HepG2 (cell line): ENCODE measurements around the gene LRTM2. TPM values are rescaled to one million over a fixed set of nuclear protein-coding genes. Genes with fewer than 3 reads are reported as not detected.

Experiments used
- ATAC-seq: fragments of 200-7000 bp; cut with Tn5 transposase; 3 replicates; pipeline ENCODE4 v1.9.1; 2020; ENCODE audit warnings: mild to moderate bottlenecking, moderate library complexity
- BruUV-seq: library from RNA; stranded (reverse); fragments of 400-500 nt; replicated peaks from 2 replicates; lab custom pipeline; 2021; lab: Mats Ljungman, UMichigan
- CTCF ChIA-PET: fragments of 300-600 bp; formaldehyde crosslinking; extraction: SDS; loops from one replicate; lab custom pipeline; 2021; ENCODE audit warnings: low total read pairs, inconsistent platforms, low intra/inter-chr PET ratio; lab: Yijun Ruan, JAX
- POLR2A ChIA-PET: fragments of 350-600 bp; sonication (Branson Sonifier 250); formaldehyde crosslinking; loops from one replicate; lab custom pipeline; 2020; ENCODE audit warnings: antibody characterized with exemption, inconsistent platforms; lab: Yijun Ruan, JAX
- DNase-seq: peaks from one replicate; pipeline ENCODE4 v3.0.0-alpha.2; 2015; ENCODE audit warnings: low spot score
- FAIRE-seq: peaks from 3 replicates; lab custom pipeline; 2011; peaks lifted over from hg19 to GRCh38; lab: Jason Lieb, UNC
- H2AFZ ChIP-seq: one replicate; pipeline ENCODE4 v1.6.1; 2011; ENCODE audit warnings: low read length, inconsistent platforms
- H3K27ac ChIP-seq: fragments of 300-600 bp; 3 replicates; pipeline ENCODE4 v1.8.0; 2011; ENCODE audit warnings: mixed run types, mild to moderate bottlenecking, mixed read lengths, low read length, inconsistent platforms; ENCODE audit not compliant: insufficient read depth; ENCODE audit errors: extremely low read length
- H3K27me3 ChIP-seq, 2 experiments: fragments of 200-600 bp in 1 of 2; 2 replicates in 1 of 2; 3 replicates in 1 of 2; pipeline versions ENCODE4 v1.6.0 to v1.8.0; 2011; ENCODE audit warnings: low read length in 2 of 2, mild to moderate bottlenecking in 2 of 2, moderate library complexity in 2 of 2, inconsistent platforms in 1 of 2; ENCODE audit not compliant: insufficient read depth in 2 of 2, control insufficient read depth in 1 of 2
- H3K36me3 ChIP-seq, 2 experiments: fragments of 200-600 bp in 1 of 2; replicated peaks in 1 of 2; 2 replicates in 1 of 2; 3 replicates in 1 of 2; pipeline versions ENCODE4 v1.5.1 to v1.8.0; 2011; ENCODE audit warnings: low read length in 2 of 2, inconsistent platforms in 1 of 2; ENCODE audit not compliant: insufficient read depth in 2 of 2, control insufficient read depth in 1 of 2
- H3K4me1 ChIP-seq: 2 replicates; pipeline ENCODE4 v1.5.1; 2012; ENCODE audit warnings: low read length, inconsistent platforms; ENCODE audit not compliant: insufficient read depth
- H3K4me2 ChIP-seq: 2 replicates; pipeline ENCODE4 v1.6.0; 2011; ENCODE audit warnings: low read depth, low read length, inconsistent platforms
- H3K4me3 ChIP-seq, 3 experiments: fragments of 200-600 bp in 1 of 3; sonication (generic), shearing (Covaris generic) in 1 of 3; replicated peaks in 1 of 3; 2 replicates each; pipeline ENCODE4 v1.5.1; 2011 to 2016; ENCODE audit warnings: low read length in 3 of 3, inconsistent platforms in 2 of 3, low read depth in 2 of 3, mild to moderate bottlenecking in 2 of 3, control low read depth in 1 of 3, mixed read lengths in 1 of 3; ENCODE audit not compliant: insufficient read depth in 1 of 3
- H3K79me2 ChIP-seq: one replicate; pipeline ENCODE4 v1.6.1; 2011; ENCODE audit warnings: low read length, inconsistent platforms; ENCODE audit not compliant: insufficient read depth
- H3K9ac ChIP-seq: 2 replicates; pipeline ENCODE4 v1.6.0; 2011; ENCODE audit warnings: mild to moderate bottlenecking, low read depth, low read length, inconsistent platforms; ENCODE audit not compliant: insufficient read depth
- H3K9me3 ChIP-seq: 2 replicates; pipeline ENCODE4 v1.5.1; 2012; ENCODE audit warnings: mild to moderate bottlenecking, low read length
- H4K20me1 ChIP-seq: 2 replicates; pipeline ENCODE4 v1.6.0; 2011; ENCODE audit warnings: inconsistent platforms, mild to moderate bottlenecking, low read length, moderate library complexity; ENCODE audit not compliant: insufficient read depth
- CAMTA2 ChIP-seq: sonication (generic); formaldehyde crosslinking; IDR thresholded peaks from 2 replicates; pipeline ENCODE4 v1.4.0; 2020; ENCODE audit warnings: mild to moderate bottlenecking, missing genetic modification reagents, borderline replicate concordance
- CEBPZ ChIP-seq: IDR thresholded peaks from 2 replicates; pipeline ENCODE4 v1.6.1; 2012; ENCODE audit warnings: low read length, improper control_type of control experiment
- GPN1 ChIP-seq: sonication (generic); formaldehyde crosslinking; IDR thresholded peaks from 2 replicates; pipeline ENCODE4 v1.5.1; 2020; ENCODE audit warnings: missing genetic modification reagents, borderline replicate concordance
- JUNB ChIP-seq: sonication (generic); formaldehyde crosslinking; IDR thresholded peaks from 2 replicates; pipeline ENCODE4 v1.8.0; 2022; ENCODE audit warnings: missing genetic modification reagents, mild to moderate bottlenecking, borderline replicate concordance
- RFX1 ChIP-seq: fragments of 450-650 bp; IDR thresholded peaks from 2 replicates; pipeline ENCODE4 v1.6.1; 2017
- SP5 ChIP-seq: IDR thresholded peaks from 2 replicates; pipeline ENCODE4 v1.6.1; 2016; ENCODE audit warnings: low read depth, borderline replicate concordance
- U2AF1 ChIP-seq: fragments of 200-400 bp; formaldehyde crosslinking; optimal IDR thresholded peaks from 2 replicates; pipeline ENCODE3; 2017; ENCODE audit warnings: mild to moderate bottlenecking, low read depth, low read length
- ZFP37 ChIP-seq: sonication (generic); formaldehyde crosslinking; IDR thresholded peaks from 2 replicates; pipeline ENCODE4 v1.4.0; 2020; ENCODE audit warnings: missing genetic modification reagents, borderline replicate concordance
- ZNF160 ChIP-seq: sonication (generic); formaldehyde crosslinking; IDR thresholded peaks from 2 replicates; pipeline ENCODE4 v1.8.0; 2022; ENCODE audit warnings: mild to moderate bottlenecking, inconsistent platforms, missing genetic modification reagents
- ZNF282 ChIP-seq: fragments of 450-650 bp; IDR thresholded peaks from 2 replicates; pipeline ENCODE4 v1.6.1; 2018; ENCODE audit not compliant: partially characterized antibody
- ZNF430 ChIP-seq: sonication (generic); formaldehyde crosslinking; IDR thresholded peaks from 2 replicates; pipeline ENCODE4 v1.9.0; 2021; ENCODE audit warnings: mild to moderate bottlenecking, missing genetic modification reagents
- ZNF530 ChIP-seq: sonication (generic); formaldehyde crosslinking; IDR thresholded peaks from 2 replicates; pipeline ENCODE4 v1.5.0; 2020; ENCODE audit warnings: low read depth, mild to moderate bottlenecking, missing genetic modification reagents
- ZNF747 ChIP-seq: sonication (generic); formaldehyde crosslinking; IDR thresholded peaks from 2 replicates; pipeline ENCODE4 v1.8.1; 2023; ENCODE audit warnings: missing genetic modification reagents, mild to moderate bottlenecking, borderline replicate concordance
- WGBS: methylation state at CpG from one replicate; pipeline ENCODE4 v1.1.6; 2017; ENCODE audit warnings: low lambda C conversion rate; 5-methylcytosine and 5-hydroxymethylcytosine counted together
- in situ Hi-C: cut with HindIII; loops from 2 replicates; pipeline ENCODE4 v1.10.0; 2017; ENCODE audit warnings: low pct_unique_long_range_greater_than_20kb; ENCODE audit not compliant: extremely low pct_ligation_motif_present
- intact Hi-C: fragments of 100-400 bp; cut with micrococcal nuclease; formaldehyde crosslinking; loops from one replicate; pipeline ENCODE4 v1.10.0; 2022; ENCODE audit not compliant: unreplicated experiment
- polyA plus RNA-seq, 8 experiments: library from polyadenylated mRNA; depleted of rRNA in 3 of 8; stranded (reverse) in 7 of 8; unstranded in 1 of 8; fragments of >200 nt; fragmentation: Illumina TruSeq in 4 of 8; extraction: Trizol in 4 of 8; gene quantifications; 2 replicates each; pipeline versions ENCODE4 v1.2.1 to v1.2.3, GENCODE V29; 2011 to 2016; ENCODE audit warnings: low read depth in 4 of 8, missing spikeins in 1 of 8, mixed read lengths in 1 of 8; ENCODE audit not compliant: insufficient read depth in 1 of 8
- total RNA-seq, 5 experiments: library from RNA; depleted of rRNA; stranded (reverse); fragments of >200 nt; fragmentation: Illumina TruSeq; extraction: Trizol; gene quantifications; 2 replicates each; pipeline ENCODE4 v1.2.3, GENCODE V29; 2016; ENCODE audit warnings: low read depth in 1 of 5
- TF ChIP-seq, protein P1 (sequence below): sonication (generic); formaldehyde crosslinking; IDR thresholded peaks from 2 replicates; pipeline ENCODE4 v1.8.1; 2023; ENCODE audit warnings: mild to moderate bottlenecking, missing genetic modification reagents, borderline replicate concordance

The LRTM2 gene
- total and polyA plus RNA-seq, 2 of the 13 experiments (the other 11 are each of a cell fraction or from before 2014, with no cell fraction given) = 0.09 TPM; not detected in 1

- Histone ChIP-seq H4K20me1 (no peaks in the 10 kb centered on the region), H2AFZ (no peak overlapping the region), H3K27ac (no peak overlapping the region), H3K4me1 (peaks cover 10% of the 10 kb centered on the region), H3K4me2 (no peak overlapping the region), H3K9ac (no peak overlapping the region), H3K9me3 (no peaks in the 10 kb centered on the region)
- FAIRE-seq (no peak), ATAC-seq (no peak)
- intact Hi-C loops (no loop called here), in situ Hi-C loops (no loop called here)
- WGBS = 24% methylated on average over 3 of the region's 4 CpGs
- BruUV-seq = no TSS peak
- CTCF ChIA-PET = no interaction called here
- TF ChIP-seq JUNB = no peak
- TF ChIP-seq CEBPZ = no peak
- TF ChIP-seq ZNF282 = no peak
- no peak for TF ChIP-seq ZNF160 (CRISPR knock-in tag)
- no peak for TF ChIP-seq ZFP37 (CRISPR knock-in tag)
- no peak for TF ChIP-seq RFX1
- no peak for TF ChIP-seq GPN1
- no peak for TF ChIP-seq SP5
- no peak for TF ChIP-seq ZNF530 (CRISPR knock-in tag)
- no peak for TF ChIP-seq CAMTA2
- TF ChIP-seq, protein P1, sequence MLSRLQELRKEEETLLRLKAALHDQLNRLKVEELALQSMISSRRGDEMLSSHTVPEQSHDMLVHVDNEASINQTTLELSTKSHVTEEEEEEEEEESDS (CRISPR knock-in tag) = no peak
- no peak for TF ChIP-seq ZNF430
- TF ChIP-seq U2AF1 = no peak
- no peak for TF ChIP-seq ZNF747 (CRISPR knock-in tag)
- TF ChIP-seq, all 625 proteins: peak for 0
- H3K27me3 ChIP-seq = peaks cover 9 to 54% of the 10 kb centered on the region in 2 experiments
- DNase-seq = no peak
- H3K79me2 ChIP-seq = no peaks in the 10 kb centered on the region
- H3K4me3 ChIP-seq = no peak overlapping the region
- no peaks in the 10 kb centered on the region for H3K36me3 ChIP-seq
- POLR2A ChIA-PET = no interaction called here
Measured at GRCh38 chr12:1847411-1847810, 27.0 kb downstream of the LRTM2 start.
